Measurements from ENCODE around the gene DNAAF2.
"Not testable (repeated sequence)": the region's sequence is repeated elsewhere in the genome, so short reads cannot be mapped to it uniquely, and the experiment has no call there.

Gene DNAAF2

DNA sequence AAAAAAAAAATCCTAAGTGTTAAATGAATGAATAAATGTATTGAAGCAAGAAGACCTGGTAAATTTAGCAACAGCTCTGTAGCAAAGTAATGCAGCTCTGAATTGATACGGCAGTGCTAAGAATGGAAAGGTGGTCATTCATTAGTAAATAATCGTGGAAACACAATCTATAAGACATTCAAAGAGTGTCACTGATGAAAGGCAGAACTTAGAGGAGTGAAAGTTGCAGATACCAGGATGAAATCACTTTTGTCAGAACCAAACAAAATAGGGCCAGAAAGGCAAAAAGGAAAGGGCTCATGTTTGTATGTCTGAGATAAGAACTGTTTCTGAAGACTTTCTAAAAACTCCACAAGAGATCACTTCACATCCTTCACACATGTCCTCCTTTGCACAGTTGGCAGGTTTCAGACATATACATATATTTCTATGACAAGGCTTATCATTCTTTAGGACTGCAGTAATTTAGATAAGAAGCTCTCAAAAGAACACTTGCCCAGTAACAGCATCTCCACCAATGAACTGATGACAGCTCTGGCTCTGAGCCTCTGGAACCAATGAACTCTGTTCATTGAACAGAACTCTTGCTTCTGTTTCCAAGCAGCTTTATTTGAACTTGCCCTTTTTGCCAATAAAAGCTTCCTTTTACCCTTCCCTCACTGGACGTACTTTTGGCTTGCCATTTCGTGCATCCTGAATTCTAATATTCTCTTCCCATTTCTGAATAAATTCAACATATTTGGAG, 40.5 kb downstream of the DNAAF2 start:
- no peak overlapping the region for H3K9ac ChIP-seq (ENCODE audit: low read depth, low read length)
- H3K4me3 ChIP-seq (ENCODE audit: low read depth, low read length): no peak overlapping the region

DNA sequence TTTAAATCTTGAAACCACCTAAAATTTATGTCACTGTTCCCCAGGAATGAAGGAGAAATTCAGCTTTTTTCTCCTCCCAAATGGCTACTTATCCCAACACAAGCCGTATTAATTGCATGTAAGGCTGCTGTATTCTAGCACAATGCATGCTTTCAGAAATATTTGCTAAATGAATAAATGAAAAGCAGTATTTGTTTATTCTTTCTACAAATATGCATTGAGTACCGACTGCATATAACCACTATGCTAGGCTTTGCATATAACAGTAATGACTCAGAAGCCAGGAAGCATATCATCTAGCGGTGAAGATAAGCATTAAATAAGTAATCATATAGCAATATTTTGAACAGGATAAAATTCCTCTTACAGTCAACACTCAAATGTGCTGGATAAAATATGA, 42.0 kb downstream of the DNAAF2 start:
- H3K4me3 ChIP-seq (ENCODE audit: low read depth, low read length): no peak overlapping the region
- H3K27me3 ChIP-seq (ENCODE audit: control insufficient read depth, insufficient read depth, low read length): no peaks in the 10 kb centered on the region
- H3K4me1 ChIP-seq (ENCODE audit: control insufficient read depth, insufficient read depth, low read length): no peaks in the 10 kb centered on the region
- no peaks in the 10 kb centered on the region for H3K9me3 ChIP-seq (ENCODE audit: control insufficient read depth, insufficient read depth, low read length)
- no peaks in the 10 kb centered on the region for H3K36me3 ChIP-seq (ENCODE audit: control insufficient read depth, insufficient read depth, low read length)
- no peak overlapping the region for H3K9ac ChIP-seq (ENCODE audit: low read depth, low read length)

More for the DNA sequence above, 40.5 kb downstream of the DNAAF2 start:
- H3K27me3 ChIP-seq (ENCODE audit: control insufficient read depth, insufficient read depth, low read length): no peaks in the 10 kb centered on the region
- H3K4me1 ChIP-seq (ENCODE audit: control insufficient read depth, insufficient read depth, low read length): no peaks in the 10 kb centered on the region
- no peaks in the 10 kb centered on the region for H3K36me3 ChIP-seq (ENCODE audit: control insufficient read depth, insufficient read depth, low read length)
- H3K9me3 ChIP-seq (ENCODE audit: control insufficient read depth, insufficient read depth, low read length): no peaks in the 10 kb centered on the region

GRCh38 chr14:49589387-49589786, 45.7 kb downstream of the DNAAF2 start:
- H3K4me1 ChIP-seq (ENCODE audit: control insufficient read depth, insufficient read depth, low read length): no peaks in the 10 kb centered on the region
- H3K36me3 ChIP-seq (ENCODE audit: control insufficient read depth, insufficient read depth, low read length): peaks cover 1% of the 10 kb centered on the region
- no peak overlapping the region for H3K4me3 ChIP-seq (ENCODE audit: low read depth, low read length)
- H3K9me3 ChIP-seq (ENCODE audit: control insufficient read depth, insufficient read depth, low read length): no peaks in the 10 kb centered on the region
- no peak overlapping the region for H3K9ac ChIP-seq (ENCODE audit: low read depth, low read length)
- no peaks in the 10 kb centered on the region for H3K27me3 ChIP-seq (ENCODE audit: control insufficient read depth, insufficient read depth, low read length)

DNA sequence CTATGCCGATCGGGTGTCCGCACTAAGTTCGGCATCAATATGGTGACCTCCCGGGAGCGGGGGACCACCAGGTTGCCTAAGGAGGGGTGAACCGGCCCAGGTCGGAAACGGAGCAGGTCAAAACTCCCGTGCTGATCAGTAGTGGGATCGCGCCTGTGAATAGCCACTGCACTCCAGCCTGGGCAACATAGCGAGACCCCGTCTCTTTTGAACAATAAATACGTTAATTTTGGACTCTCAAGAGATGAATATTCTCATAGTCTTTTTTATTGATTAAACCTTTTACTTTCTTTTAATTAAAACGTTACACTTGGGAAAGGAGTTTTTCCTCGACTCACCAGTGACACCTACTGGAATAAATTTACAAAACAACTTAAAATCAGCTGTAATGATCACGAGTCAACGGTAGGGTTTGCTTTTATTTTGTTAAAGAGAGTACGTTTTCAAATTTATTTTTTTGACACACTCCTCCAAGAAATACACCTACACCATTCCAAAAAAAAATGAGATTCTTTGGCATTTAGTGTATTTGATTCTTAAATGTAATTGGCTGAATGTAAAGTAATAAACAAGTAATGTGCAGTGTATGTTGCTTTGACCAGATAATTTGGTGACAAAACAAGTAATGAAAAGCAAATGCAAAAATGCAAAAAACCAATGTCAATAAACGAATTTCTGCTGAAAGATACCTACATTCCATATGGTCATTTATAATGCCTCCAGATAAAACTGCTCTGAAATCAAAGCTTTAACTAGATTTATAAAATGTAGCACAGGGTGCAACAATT, 48.2 kb downstream of the DNAAF2 start:
- Histone ChIP-seq H3K4me3 (ENCODE audit: low read depth, low read length) (no peak overlapping the region), H3K9ac (ENCODE audit: low read depth, low read length) (no peak overlapping the region), H3K4me1 (ENCODE audit: control insufficient read depth, insufficient read depth, low read length) (peaks cover 7% of the 10 kb centered on the region), H3K27me3 (ENCODE audit: control insufficient read depth, insufficient read depth, low read length) (no peaks in the 10 kb centered on the region), H3K36me3 (ENCODE audit: control insufficient read depth, insufficient read depth, low read length) (peaks cover 18% of the 10 kb centered on the region), H3K9me3 (ENCODE audit: control insufficient read depth, insufficient read depth, low read length) (no peaks in the 10 kb centered on the region)

- H3K27me3 ChIP-seq (ENCODE audit: control insufficient read depth, insufficient read depth, low read length): no peaks in the 10 kb centered on the region
- peaks cover 7% of the 10 kb centered on the region for H3K4me1 ChIP-seq (ENCODE audit: control insufficient read depth, insufficient read depth, low read length)
- peak within 1 kb of the TSS; percentile 97 for H3K4me3 ChIP-seq (ENCODE audit: low read depth, low read length)
- peaks cover 18% of the 10 kb centered on the region for H3K36me3 ChIP-seq (ENCODE audit: control insufficient read depth, insufficient read depth, low read length)
- H3K9me3 ChIP-seq (ENCODE audit: control insufficient read depth, insufficient read depth, low read length): no peaks in the 10 kb centered on the region
- peak within 1 kb of the TSS; percentile 100 for H3K9ac ChIP-seq (ENCODE audit: low read depth, low read length)
These were observed 49.0 kb downstream of the DNAAF2 start, which contains the start of gene RPS29 for GRCh38 chr14:49585803-49586672. Gene RPS29, minus strand, starts transcription at chr14:49586380. Its CDS starts 34 bp downstream, at chr14:49586346.

DNA sequence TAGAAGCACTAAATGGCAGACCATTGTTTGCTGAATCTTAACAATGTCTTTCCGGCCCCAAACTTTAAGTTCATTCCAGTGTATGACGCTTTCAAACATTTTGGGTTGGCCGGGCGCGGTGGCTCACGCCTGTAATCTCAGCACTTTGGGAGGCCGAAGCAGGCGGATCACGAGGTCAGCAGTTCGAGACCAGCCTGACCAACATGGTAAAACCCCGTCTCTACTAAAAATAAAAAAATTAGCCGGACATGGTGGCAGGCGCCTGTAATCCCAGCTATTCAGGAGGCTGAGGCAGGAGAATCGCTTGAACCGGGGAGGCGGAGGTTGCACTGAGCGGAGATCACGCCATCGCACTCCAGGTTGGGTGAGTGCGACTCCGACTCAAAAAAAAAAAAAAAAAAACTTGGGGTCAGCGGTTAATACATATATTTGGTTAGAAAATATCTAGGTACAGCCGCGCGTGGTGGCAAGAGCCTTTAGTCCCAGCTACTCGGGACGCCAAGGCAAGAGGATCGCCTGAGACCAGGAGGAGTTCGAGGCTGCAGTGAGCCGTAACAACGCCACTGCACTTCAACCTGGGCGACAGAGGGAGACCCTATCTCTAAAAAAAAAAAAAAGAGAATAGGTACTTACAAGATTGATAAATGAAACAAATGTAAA, 49.9 kb downstream of the DNAAF2 start:
- not testable (repeated sequence) for H3K9me3 ChIP-seq (ENCODE audit: control insufficient read depth, insufficient read depth, low read length); H3K27me3 ChIP-seq (ENCODE audit: control insufficient read depth, insufficient read depth, low read length); H3K4me1 ChIP-seq (ENCODE audit: control insufficient read depth, insufficient read depth, low read length)
- Histone ChIP-seq H3K9ac (ENCODE audit: low read depth, low read length) (peak overlapping the region; percentile 100), H3K36me3 (ENCODE audit: control insufficient read depth, insufficient read depth, low read length) (peaks cover 18% of the 10 kb centered on the region), H3K4me3 (ENCODE audit: low read depth, low read length) (peak overlapping the region; percentile 97)

- H3K4me1 ChIP-seq (ENCODE audit: control insufficient read depth, insufficient read depth, low read length): peaks cover 7% of the 10 kb centered on the region
- peak overlapping the region; percentile 100 for H3K9ac ChIP-seq (ENCODE audit: low read depth, low read length)
- H3K9me3 ChIP-seq (ENCODE audit: control insufficient read depth, insufficient read depth, low read length): no peaks in the 10 kb centered on the region
- H3K36me3 ChIP-seq (ENCODE audit: control insufficient read depth, insufficient read depth, low read length): peaks cover 18% of the 10 kb centered on the region
- peak overlapping the region; percentile 97 for H3K4me3 ChIP-seq (ENCODE audit: low read depth, low read length)
- H3K27me3 ChIP-seq (ENCODE audit: control insufficient read depth, insufficient read depth, low read length): no peaks in the 10 kb centered on the region
These were observed 51.0 kb downstream of the DNAAF2 start for GRCh38 chr14:49584058-49584457.

DNA sequence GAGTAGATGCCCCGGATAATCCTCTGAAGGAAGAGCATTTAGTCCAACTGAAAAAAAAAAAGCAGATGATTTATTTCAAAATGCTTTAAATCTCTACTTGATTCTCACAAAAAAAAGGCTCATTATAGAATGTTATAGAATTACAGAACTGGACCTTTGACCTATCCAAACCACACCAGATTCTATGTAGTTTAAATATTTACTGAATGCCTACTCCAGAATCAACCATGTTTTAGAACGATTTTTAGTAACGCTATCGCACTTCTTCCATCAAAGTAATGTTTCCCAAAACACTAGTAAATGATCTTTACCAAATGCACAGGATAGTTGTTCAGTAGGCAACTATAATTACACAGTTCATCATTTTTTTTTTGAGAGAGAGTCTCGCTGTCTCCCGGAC, 51.4 kb downstream of the DNAAF2 start:
- peak overlapping the region; percentile 97 for H3K4me3 ChIP-seq (ENCODE audit: low read depth, low read length)

DNA sequence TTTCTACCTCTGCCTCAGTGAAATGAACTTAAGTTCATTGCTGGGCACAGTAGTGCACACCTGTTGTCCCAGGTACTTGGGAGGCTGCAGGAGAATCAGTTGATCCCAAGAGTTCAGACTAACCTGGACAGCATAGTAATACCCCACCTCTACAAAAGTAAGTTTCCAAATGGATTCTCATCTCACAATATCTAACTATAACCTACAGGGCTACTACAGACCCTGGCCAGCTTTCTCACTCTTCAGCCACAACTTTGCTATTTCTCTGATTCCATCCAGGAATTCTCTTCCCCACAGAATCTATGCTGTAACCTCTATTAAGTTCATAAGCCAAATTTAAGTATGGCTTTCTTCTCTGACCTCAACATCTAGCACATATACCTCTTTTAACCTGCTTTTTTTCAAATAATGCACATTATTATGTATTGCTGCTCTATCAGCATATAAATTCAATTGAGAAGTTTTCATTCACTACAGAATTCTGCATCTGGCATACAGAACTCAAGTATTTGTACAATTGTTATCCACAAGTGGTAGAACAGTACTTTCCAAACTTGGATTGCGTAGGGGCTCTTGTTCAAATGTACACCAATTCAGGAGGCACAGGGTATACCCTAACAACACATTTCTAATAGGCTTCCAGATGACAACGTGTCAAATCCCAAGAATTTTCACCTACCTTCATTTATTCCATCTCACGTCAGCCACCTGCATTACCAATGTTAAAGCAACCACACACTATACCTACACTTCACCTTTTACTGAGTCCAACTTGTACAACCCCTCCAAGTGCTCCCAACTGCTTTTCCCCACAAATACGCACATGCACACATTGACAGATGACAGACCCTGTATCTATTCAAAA, 52.7 kb downstream of the DNAAF2 start:
- H3K9ac ChIP-seq (ENCODE audit: low read depth, low read length): no peak overlapping the region
- peaks cover 7% of the 10 kb centered on the region for H3K4me1 ChIP-seq (ENCODE audit: control insufficient read depth, insufficient read depth, low read length)
- H3K36me3 ChIP-seq (ENCODE audit: control insufficient read depth, insufficient read depth, low read length): peaks cover 18% of the 10 kb centered on the region
- no peak overlapping the region for H3K4me3 ChIP-seq (ENCODE audit: low read depth, low read length)
- H3K27me3 ChIP-seq (ENCODE audit: control insufficient read depth, insufficient read depth, low read length): no peaks in the 10 kb centered on the region
- no peaks in the 10 kb centered on the region for H3K9me3 ChIP-seq (ENCODE audit: control insufficient read depth, insufficient read depth, low read length)

More for the DNA sequence above, 51.4 kb downstream of the DNAAF2 start:
- Histone ChIP-seq H3K27me3 (ENCODE audit: control insufficient read depth, insufficient read depth, low read length) (no peaks in the 10 kb centered on the region), H3K4me1 (ENCODE audit: control insufficient read depth, insufficient read depth, low read length) (peaks cover 7% of the 10 kb centered on the region), H3K36me3 (ENCODE audit: control insufficient read depth, insufficient read depth, low read length) (peaks cover 18% of the 10 kb centered on the region), H3K9ac (ENCODE audit: low read depth, low read length) (peak overlapping the region; percentile 100), H3K9me3 (ENCODE audit: control insufficient read depth, insufficient read depth, low read length) (no peaks in the 10 kb centered on the region)

DNA sequence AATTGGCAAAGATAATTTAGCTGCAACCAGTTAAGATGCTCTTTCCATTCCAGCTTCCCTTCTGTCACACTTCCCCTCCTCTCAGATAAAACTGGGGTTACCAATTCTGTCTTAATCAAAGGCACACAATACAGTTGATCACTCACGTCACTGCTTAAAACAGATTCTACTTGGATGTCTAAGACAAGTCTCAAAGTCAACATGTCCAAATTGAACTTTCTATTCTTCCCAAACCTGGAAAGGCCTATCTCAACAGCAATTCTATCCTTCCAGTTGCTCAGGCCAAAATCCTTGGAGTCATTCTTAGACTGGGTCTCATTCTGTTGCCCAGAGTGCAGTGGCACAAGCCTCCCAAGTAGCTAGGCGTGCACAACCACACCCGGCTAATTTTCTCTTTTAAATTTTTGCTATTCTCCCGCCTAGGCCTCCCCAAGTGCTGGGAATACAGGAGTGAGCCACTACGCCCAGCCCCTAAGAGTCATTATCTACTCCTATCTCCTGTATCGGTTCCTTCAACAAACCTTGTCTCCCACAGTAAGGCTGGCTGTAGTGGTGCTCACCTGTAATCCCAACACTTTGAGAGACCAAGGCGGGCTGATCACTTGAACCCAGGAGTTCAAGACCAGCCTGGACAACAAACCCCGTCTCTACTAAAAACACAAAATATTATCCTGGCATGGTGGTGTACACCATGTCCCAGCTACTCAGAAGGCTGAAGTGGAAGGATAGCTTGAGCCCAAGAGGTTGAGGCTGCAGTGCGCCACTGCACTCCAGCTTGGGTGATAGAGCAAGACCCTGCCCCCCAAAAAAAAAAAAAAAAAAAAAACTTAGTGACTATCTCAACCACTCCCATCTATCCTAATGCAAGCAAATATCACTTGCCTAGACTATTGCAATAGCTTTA, 53.6 kb downstream of the DNAAF2 start:
- Histone ChIP-seq H3K4me1 (ENCODE audit: control insufficient read depth, insufficient read depth, low read length) (peaks cover 7% of the 10 kb centered on the region), H3K9me3 (ENCODE audit: control insufficient read depth, insufficient read depth, low read length) (no peaks in the 10 kb centered on the region), H3K27me3 (ENCODE audit: control insufficient read depth, insufficient read depth, low read length) (no peaks in the 10 kb centered on the region), H3K36me3 (ENCODE audit: control insufficient read depth, insufficient read depth, low read length) (peaks cover 18% of the 10 kb centered on the region), H3K9ac (ENCODE audit: low read depth, low read length) (no peak overlapping the region), H3K4me3 (ENCODE audit: low read depth, low read length) (no peak overlapping the region)

Data from iPS-15b (cell line).